HT-29 (cell line): ENCODE data around the gene CSRNP3. TPM values are rescaled to one million over a fixed set of nuclear protein-coding genes. Genes with fewer than 3 reads are reported as not detected.
A peak's percentile ranks its signal among the peaks of the same experiment; 100 is the strongest.

Source experiments
- DNase-seq: peaks from one replicate; pipeline ENCODE4 v3.0.0-alpha.2; 2015; ENCODE audit warnings: low spot score
- total RNA-seq: library from RNA; depleted of rRNA; stranded (reverse); fragments of >200 nt; shearing (Covaris generic); gene quantifications from 2 replicates; pipeline ENCODE4 v1.2.3, GENCODE V29; 2014

Gene CSRNP3
- total RNA-seq, 1 experiment from 2014 or later, result 0.10 TPM

GRCh38 chr2:165544897-165545296 is 75.4 kb downstream of the CSRNP3 start:
- DNase-seq, result no peak

GRCh38 chr2:165547900-165548299 is 78.4 kb downstream of the CSRNP3 start:
- DNase-seq, result no peak

GRCh38 chr2:165549619-165550018 is 80.1 kb downstream of the CSRNP3 start:
- DNase-seq, result no peak

GRCh38 chr2:165558832-165559231 is 89.3 kb downstream of the CSRNP3 start:
- no peak for DNase-seq

GRCh38 chr2:165560377-165560988 is 91.0 kb downstream of the CSRNP3 start:
- DNase-seq, result no peak

GRCh38 chr2:165561516-165561915 is 92.0 kb downstream of the CSRNP3 start:
- DNase-seq, result no peak

GRCh38 chr2:165562233-165562632 is 92.7 kb downstream of the CSRNP3 start:
- no peak for DNase-seq

GRCh38 chr2:165563468-165564225 is 94.1 kb downstream of the CSRNP3 start:
- peak; percentile 39 for DNase-seq

GRCh38 chr2:165566008-165566407 is 96.5 kb downstream of the CSRNP3 start:
- DNase-seq, result no peak

- no peak for DNase-seq
These were observed 97.8 kb downstream of the CSRNP3 start for GRCh38 chr2:165567273-165567672.

GRCh38 chr2:165568361-165568760 is 98.9 kb downstream of the CSRNP3 start:
- no peak for DNase-seq

- no peak for DNase-seq
These were observed 102.0 kb downstream of the CSRNP3 start for GRCh38 chr2:165571477-165571876.

GRCh38 chr2:165572151-165572550 is 102.7 kb downstream of the CSRNP3 start:
- DNase-seq, result no peak

GRCh38 chr2:165573534-165574461 is 104.3 kb downstream of the CSRNP3 start:
- peak; percentile 32 for DNase-seq

- no peak for DNase-seq
These were observed 105.6 kb downstream of the CSRNP3 start for GRCh38 chr2:165575044-165575615.

GRCh38 chr2:165576409-165577154 is 107.1 kb downstream of the CSRNP3 start:
- no peak for DNase-seq

- DNase-seq, result no peak
These were observed 112.9 kb downstream of the CSRNP3 start for GRCh38 chr2:165582409-165582808.

GRCh38 chr2:165582863-165583506 is 113.5 kb downstream of the CSRNP3 start:
- DNase-seq, result no peak

GRCh38 chr2:165584126-165584654 is 114.7 kb downstream of the CSRNP3 start:
- DNase-seq, result no peak

GRCh38 chr2:165586019-165586418 is 116.5 kb downstream of the CSRNP3 start:
- DNase-seq, result no peak
